Neutrophil (primary cell): Measurements from ENCODE around the gene C6.
"Not testable (repeated sequence)": the region's sequence is repeated elsewhere in the genome, so short reads cannot be mapped to it uniquely, and the experiment has no call there.

ENCODE experiments used
- H3K27ac ChIP-seq: fragments of 200-600 bp; sonication (generic); 2 replicates; pipeline ENCODE4 v1.5.1; 2016; ENCODE audit warnings: mild to moderate bottlenecking, moderate library complexity
- H3K27me3 ChIP-seq: fragments of 200-600 bp; sonication (generic); 2 replicates; pipeline ENCODE4 v1.6.0; 2016; ENCODE audit warnings: mild to moderate bottlenecking
- H3K36me3 ChIP-seq: fragments of 200-600 bp; sonication (generic); 2 replicates; pipeline ENCODE4 v1.5.1; 2017
- H3K4me1 ChIP-seq, 2 experiments: fragments of 200-600 bp in 1 of 2; sonication (generic) in 1 of 2; 1 replicate in 1 of 2; 2 replicates in 1 of 2; pipeline versions ENCODE4 v1.5.1 to v1.6.1; 2013 to 2016; ENCODE audit warnings: low read depth in 1 of 2, low read length in 1 of 2, mild to moderate bottlenecking in 1 of 2, moderate library complexity in 1 of 2; ENCODE audit not compliant: control insufficient read depth in 1 of 2, insufficient read depth in 1 of 2
- H3K4me3 ChIP-seq, 2 experiments: fragments of 200-600 bp in 1 of 2; sonication (generic) in 1 of 2; 1 replicate in 1 of 2; 2 replicates in 1 of 2; pipeline ENCODE4 v1.5.1; 2013 to 2016; ENCODE audit warnings: low read depth in 1 of 2, low read length in 1 of 2, mild to moderate bottlenecking in 1 of 2, moderate library complexity in 1 of 2
- H3K9me3 ChIP-seq: fragments of 200-600 bp; sonication (generic); 2 replicates; pipeline ENCODE4 v1.5.1; 2016
- CTCF ChIP-seq: fragments of 200-600 bp; sonication (generic); IDR thresholded peaks from 2 replicates; pipeline ENCODE4 v1.5.1; 2016; ENCODE audit warnings: antibody characterized with exemption

C6 gene

GRCh38 chr5:41191249-41191648, 22.1 kb downstream of the C6 start:
- Histone ChIP-seq H3K27me3 (no peaks in the 10 kb centered on the region), H3K36me3 (no peaks in the 10 kb centered on the region), H3K4me1 (no peaks in the 10 kb centered on the region), H3K9me3 (no peaks in the 10 kb centered on the region), H3K27ac (no peak overlapping the region), H3K4me3 (no peak overlapping the region)
- TF ChIP-seq CTCF: no peak

- no peaks in the 10 kb centered on the region for H3K36me3 ChIP-seq
Measured at GRCh38 chr5:41186143-41186542, 27.2 kb downstream of the C6 start.

GRCh38 chr5:41183331-41183730, 30.0 kb downstream of the C6 start:
- not testable (repeated sequence) for H3K27ac ChIP-seq, H3K27me3 ChIP-seq, H3K4me3 ChIP-seq, H3K36me3 ChIP-seq, H3K9me3 ChIP-seq, H3K4me1 ChIP-seq

More at GRCh38 chr5:41186143-41186542, 27.2 kb downstream of the C6 start:
- TF ChIP-seq CTCF: no peak
- no peak overlapping the region for H3K4me3 ChIP-seq
- H3K9me3 ChIP-seq: no peaks in the 10 kb centered on the region
- no peaks in the 10 kb centered on the region for H3K4me1 ChIP-seq
- no peaks in the 10 kb centered on the region for H3K27me3 ChIP-seq
- no peak overlapping the region for H3K27ac ChIP-seq

GRCh38 chr5:41182666-41183065, 30.7 kb downstream of the C6 start:
- TF ChIP-seq CTCF: no peak
- Histone ChIP-seq H3K27me3 (no peaks in the 10 kb centered on the region), H3K4me1 (no peaks in the 10 kb centered on the region), H3K36me3 (no peaks in the 10 kb centered on the region), H3K9me3 (no peaks in the 10 kb centered on the region), H3K27ac (no peak overlapping the region), H3K4me3 (no peak overlapping the region)

- Histone ChIP-seq H3K27me3 (no peaks in the 10 kb centered on the region), H3K27ac (no peak overlapping the region), H3K4me3 (no peak overlapping the region), H3K4me1 (no peaks in the 10 kb centered on the region), H3K9me3 (no peaks in the 10 kb centered on the region), H3K36me3 (no peaks in the 10 kb centered on the region)
- TF ChIP-seq CTCF: no peak
Measured at GRCh38 chr5:41181691-41182564, 31.4 kb downstream of the C6 start.

- TF ChIP-seq CTCF: no peak
- Histone ChIP-seq H3K27me3 (no peaks in the 10 kb centered on the region), H3K4me3 (no peak overlapping the region), H3K36me3 (no peaks in the 10 kb centered on the region), H3K4me1 (no peaks in the 10 kb centered on the region), H3K27ac (no peak overlapping the region), H3K9me3 (no peaks in the 10 kb centered on the region)
Measured at GRCh38 chr5:41176952-41177351, 36.4 kb downstream of the C6 start.
